WTC11 (cell line): ENCODE data around the gene PAQR9. TPM values are rescaled to one million over a fixed set of nuclear protein-coding genes. Genes with fewer than 3 reads are reported as not detected.

Experiments
- ATAC-seq: fragments of 200-7000 bp; cut with Tn5 transposase; 2 replicates; pipeline ENCODE4 v1.10.0; 2021; ENCODE audit warnings: mild to moderate bottlenecking, moderate library complexity
- CTCF ChIA-PET: fragments of 300-600 bp; sonication (Branson Sonifier 250); formaldehyde crosslinking; loops from one replicate; lab custom pipeline; 2021; ENCODE audit warnings: antibody characterized with exemption; lab: Charles Lee
- POLR2A ChIA-PET: fragments of 350-600 bp; sonication (Branson Sonifier 250); formaldehyde crosslinking; loops from one replicate; lab custom pipeline; 2021; ENCODE audit warnings: antibody characterized with exemption; lab: Charles Lee
- DNase-seq: peaks from one replicate; pipeline ENCODE4 v3.0.0; 2021; ENCODE audit warnings: low spot score
- H3K27ac Mint-ChIP-seq: 2 replicates; pipeline ENCODE4 v1.8.0; 2021; ENCODE audit warnings: mixed read lengths
- H3K27me3 Mint-ChIP-seq: 2 replicates; pipeline ENCODE4 v1.8.0; 2021; ENCODE audit warnings: low read depth, mild to moderate bottlenecking, moderate library complexity, mixed read lengths
- H3K36me3 Mint-ChIP-seq: 2 replicates; pipeline ENCODE4 v1.8.0; 2021; ENCODE audit warnings: mixed read lengths
- H3K4me1 Mint-ChIP-seq: 2 replicates; pipeline ENCODE4 v1.8.0; 2022; ENCODE audit warnings: mixed read lengths
- H3K4me3 Mint-ChIP-seq: 2 replicates; pipeline ENCODE4 v1.8.0; 2021; ENCODE audit warnings: mild to moderate bottlenecking, moderate library complexity, mixed read lengths
- H3K9me3 Mint-ChIP-seq: 2 replicates; pipeline ENCODE4 v1.8.0; 2021; ENCODE audit warnings: mixed read lengths
- CBFB ChIP-seq: sonication (generic); formaldehyde crosslinking; IDR thresholded peaks from 2 replicates; pipeline ENCODE4 v1.8.1; 2022; ENCODE audit warnings: mild to moderate bottlenecking, low read depth, missing genetic modification reagents
- CREB1 ChIP-seq: sonication (generic); formaldehyde crosslinking; IDR thresholded peaks from 2 replicates; pipeline ENCODE4 v1.8.0; 2023; ENCODE audit warnings: mild to moderate bottlenecking, missing genetic modification reagents
- CTCF ChIP-seq: fragments of 200-600 bp; IDR thresholded peaks from 2 replicates; pipeline ENCODE4 v1.8.0; 2022; ENCODE audit warnings: antibody characterized with exemption
- FOXK1 ChIP-seq: sonication (generic); formaldehyde crosslinking; IDR thresholded peaks from 2 replicates; pipeline ENCODE4 v1.8.0; 2022; ENCODE audit warnings: mild to moderate bottlenecking, moderate library complexity, missing genetic modification reagents
- JAZF1 ChIP-seq: fragments of 250-450 bp; sonication (Bioruptor Pico); IDR thresholded peaks from 2 replicates; pipeline ENCODE4 v1.9.0; 2021; ENCODE audit warnings: moderate library complexity, mild to moderate bottlenecking, inconsistent platforms
- MXD4 ChIP-seq: fragments of 250-450 bp; sonication (Bioruptor Pico); IDR thresholded peaks from 2 replicates; pipeline ENCODE4 v1.8.0; 2021; ENCODE audit warnings: mild to moderate bottlenecking, moderate library complexity, borderline replicate concordance
- SMAD3 ChIP-seq: sonication (generic); formaldehyde crosslinking; IDR thresholded peaks from 2 replicates; pipeline ENCODE4 v1.8.0; 2022; ENCODE audit warnings: missing genetic modification reagents, mild to moderate bottlenecking, borderline replicate concordance
- SMAD4 ChIP-seq: sonication (generic); formaldehyde crosslinking; IDR thresholded peaks from 2 replicates; pipeline ENCODE4 v1.8.0; 2022; ENCODE audit warnings: mild to moderate bottlenecking, missing genetic modification reagents
- TEAD1 ChIP-seq: sonication (generic); formaldehyde crosslinking; IDR thresholded peaks from 2 replicates; pipeline ENCODE4 v1.8.0; 2022; ENCODE audit warnings: mild to moderate bottlenecking, missing genetic modification reagents
- TEAD4 ChIP-seq: sonication (generic); formaldehyde crosslinking; IDR thresholded peaks from 2 replicates; pipeline ENCODE4 v1.8.0; 2022; ENCODE audit warnings: mild to moderate bottlenecking, missing genetic modification reagents
- TP53 ChIP-seq: sonication (generic); formaldehyde crosslinking; IDR thresholded peaks from 2 replicates; pipeline ENCODE4 v1.8.1; 2023; ENCODE audit warnings: mild to moderate bottlenecking, missing genetic modification reagents
- ZMAT4 ChIP-seq: fragments of 250-450 bp; sonication (Bioruptor Pico); IDR thresholded peaks from 2 replicates; pipeline ENCODE4 v1.9.0; 2021; ENCODE audit warnings: mild to moderate bottlenecking
- ZNF121 ChIP-seq: sonication (generic); formaldehyde crosslinking; IDR thresholded peaks from 2 replicates; pipeline ENCODE4 v1.8.0; 2023; ENCODE audit warnings: missing genetic modification reagents
- ZNF317 ChIP-seq: sonication (generic); formaldehyde crosslinking; IDR thresholded peaks from 2 replicates; pipeline ENCODE4 v1.8.1; 2023; ENCODE audit warnings: low read depth, mild to moderate bottlenecking, moderate library complexity, missing genetic modification reagents, borderline replicate concordance
- ZNF416 ChIP-seq: fragments of 250-450 bp; sonication (Bioruptor Pico); IDR thresholded peaks from 2 replicates; pipeline ENCODE4 v1.9.0; 2021; ENCODE audit warnings: mild to moderate bottlenecking, inconsistent platforms
- ZNF423 ChIP-seq: fragments of 250-450 bp; sonication (Bioruptor Pico); IDR thresholded peaks from 2 replicates; pipeline ENCODE4 v2.1.2; 2022; ENCODE audit warnings: mild to moderate bottlenecking, moderate library complexity
- ZNF512 ChIP-seq: sonication (generic); formaldehyde crosslinking; IDR thresholded peaks from 2 replicates; pipeline ENCODE4 v1.8.1; 2022; ENCODE audit warnings: missing genetic modification reagents, borderline replicate concordance
- total RNA-seq: library from RNA; stranded (reverse); gene quantifications from 3 replicates; pipeline ENCODE4 v1.2.3, GENCODE V29; 2021
- TF ChIP-seq, protein P1 (sequence below): sonication (generic); formaldehyde crosslinking; IDR thresholded peaks from 2 replicates; pipeline ENCODE4 v1.8.1; 2023; ENCODE audit warnings: mild to moderate bottlenecking, moderate library complexity, missing genetic modification reagents
- TF ChIP-seq, protein P2 (sequence below): fragments of 250-450 bp; sonication (Bioruptor Pico); conservative IDR thresholded peaks from 2 replicates; pipeline ENCODE4 v1.9.0; 2021; ENCODE audit warnings: mild to moderate bottlenecking
- TF ChIP-seq, protein P3 (sequence below): sonication (generic); formaldehyde crosslinking; IDR thresholded peaks from 2 replicates; pipeline ENCODE4 v1.8.1; 2022; ENCODE audit warnings: mild to moderate bottlenecking, moderate library complexity, missing genetic modification reagents

Gene PAQR9
- total RNA-seq, 1 experiment from 2014 or later: 2.0 TPM

DNA sequence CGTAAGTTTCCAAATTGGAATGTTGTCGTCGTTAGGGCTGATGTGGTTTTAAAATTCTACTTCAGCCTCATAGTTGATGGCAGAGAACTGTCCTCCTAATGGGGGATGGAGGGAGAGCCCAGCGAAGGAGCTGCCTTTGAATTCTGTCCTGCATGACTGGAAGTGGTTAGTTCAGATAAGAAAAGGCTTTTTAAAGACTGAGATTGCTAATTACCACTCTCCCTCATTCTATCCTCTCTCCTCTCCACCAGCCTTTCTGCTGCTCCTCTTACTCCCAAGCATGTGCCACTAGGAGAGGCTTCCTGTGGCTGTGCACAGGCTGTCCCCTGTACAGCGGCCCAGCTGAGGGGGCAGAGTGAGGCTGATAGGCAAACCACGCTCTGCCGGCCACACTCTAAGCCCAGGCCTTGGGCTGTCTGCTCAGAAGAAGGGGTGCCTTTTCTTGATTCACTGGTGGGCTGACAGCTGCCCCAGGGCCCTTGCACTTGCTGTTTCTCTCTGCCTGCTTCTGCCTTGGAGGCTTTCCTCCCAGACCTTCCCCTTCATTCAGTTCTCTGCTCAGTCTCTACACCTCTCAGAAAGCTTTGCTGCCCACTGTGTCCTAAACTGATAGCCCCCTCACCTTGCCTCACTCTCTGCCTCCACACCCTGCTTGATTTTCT is 8.7 kb upstream of the PAQR9 start (continued):
- TF ChIP-seq, protein P1, sequence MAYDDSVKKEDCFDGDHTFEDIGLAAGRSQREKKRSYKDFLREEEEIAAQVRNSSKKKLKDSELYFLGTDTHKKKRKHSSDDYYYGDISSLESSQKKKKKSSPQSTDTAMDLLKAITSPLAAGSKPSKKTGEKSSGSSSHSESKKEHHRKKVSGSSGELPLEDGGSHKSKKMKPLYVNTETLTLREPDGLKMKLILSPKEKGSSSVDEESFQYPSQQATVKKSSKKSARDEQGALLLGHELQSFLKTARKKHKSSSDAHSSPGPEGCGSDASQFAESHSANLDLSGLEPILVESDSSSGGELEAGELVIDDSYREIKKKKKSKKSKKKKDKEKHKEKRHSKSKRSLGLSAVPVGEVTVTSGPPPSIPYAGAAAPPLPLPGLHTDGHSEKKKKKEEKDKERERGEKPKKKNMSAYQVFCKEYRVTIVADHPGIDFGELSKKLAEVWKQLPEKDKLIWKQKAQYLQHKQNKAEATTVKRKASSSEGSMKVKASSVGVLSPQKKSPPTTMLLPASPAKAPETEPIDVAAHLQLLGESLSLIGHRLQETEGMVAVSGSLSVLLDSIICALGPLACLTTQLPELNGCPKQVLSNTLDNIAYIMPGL (CRISPR knock-in tag): no peak

DNA sequence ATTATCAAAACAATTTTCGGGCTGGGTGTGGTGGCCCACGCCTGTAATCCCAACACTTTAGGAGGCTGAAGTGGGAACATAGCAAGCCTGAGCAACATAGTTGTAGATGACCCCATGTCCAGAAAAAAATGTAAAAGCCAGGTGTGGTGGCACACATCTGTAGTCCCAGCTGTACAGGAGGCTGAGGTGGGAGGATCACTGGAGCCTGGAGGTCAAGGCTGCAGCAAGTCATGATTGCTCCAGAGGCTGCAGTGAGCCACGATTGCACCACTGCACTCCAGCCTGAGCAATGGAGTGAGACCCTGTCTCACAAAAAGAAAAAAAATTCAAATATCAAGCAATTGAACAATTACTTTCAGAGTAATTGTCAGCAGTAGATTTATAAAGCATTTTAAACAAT is 8.0 kb upstream of the PAQR9 start:
- ATAC-seq (no peak), DNase-seq (no peak)
- ChIA-PET POLR2A (no interaction called here), CTCF (no interaction called here)
- no peak overlapping the region for H3K27ac Mint-ChIP-seq
- H3K9me3 Mint-ChIP-seq: no peaks in the 10 kb centered on the region
- TF ChIP-seq JAZF1 (no peak), ZNF416 (CRISPR knock-in tag) (no peak), TEAD1 (no peak), TP53 (CRISPR knock-in tag) (no peak), CTCF (no peak), SMAD4 (CRISPR knock-in tag) (no peak), CBFB (CRISPR knock-in tag) (no peak), ZNF317 (CRISPR knock-in tag) (no peak), ZNF423 (CRISPR knock-in tag) (no peak), ZMAT4 (CRISPR knock-in tag) (no peak), FOXK1 (CRISPR knock-in tag) (no peak), MXD4 (CRISPR knock-in tag) (no peak), ZNF121 (CRISPR knock-in tag) (no peak), SMAD3 (CRISPR knock-in tag) (no peak), ZNF512 (CRISPR knock-in tag) (no peak), TEAD4 (CRISPR knock-in tag) (no peak), CREB1 (CRISPR knock-in tag) (no peak)
- TF ChIP-seq, protein P2, sequence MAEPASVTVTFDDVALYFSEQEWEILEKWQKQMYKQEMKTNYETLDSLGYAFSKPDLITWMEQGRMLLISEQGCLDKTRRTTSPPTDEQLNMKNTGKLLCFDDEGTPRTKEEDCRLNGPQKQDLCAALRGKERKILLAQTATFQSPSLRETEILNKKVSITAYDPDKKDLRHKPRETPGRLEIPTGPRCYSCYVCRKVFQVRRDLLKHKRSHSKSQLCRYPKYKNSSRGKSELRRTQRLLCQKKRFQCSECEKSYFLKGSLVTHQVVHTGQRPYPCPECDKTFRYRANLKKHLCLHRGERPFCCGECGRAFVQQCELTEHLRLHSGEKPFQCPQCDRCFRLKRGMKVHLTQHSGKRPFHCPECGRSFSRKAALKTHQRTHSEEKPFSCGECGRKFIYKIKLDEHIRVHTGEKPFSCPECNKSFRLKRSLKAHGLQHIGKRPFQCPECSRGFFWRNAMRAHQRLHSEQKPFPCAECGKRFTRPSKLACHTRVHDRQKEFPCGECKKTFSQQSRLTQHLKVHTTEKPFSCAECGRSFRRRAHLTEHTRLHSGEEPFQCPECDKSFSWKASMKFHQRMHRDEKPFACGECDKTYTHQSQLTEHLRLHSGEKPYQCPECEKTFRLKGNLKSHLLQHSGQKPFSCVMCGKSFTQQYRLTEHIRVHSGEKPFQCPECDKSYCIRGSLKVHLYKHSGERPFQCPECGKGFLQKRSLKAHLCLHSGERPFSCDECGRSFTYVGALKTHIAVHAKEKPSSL: no peak
- TF ChIP-seq, protein P3, sequence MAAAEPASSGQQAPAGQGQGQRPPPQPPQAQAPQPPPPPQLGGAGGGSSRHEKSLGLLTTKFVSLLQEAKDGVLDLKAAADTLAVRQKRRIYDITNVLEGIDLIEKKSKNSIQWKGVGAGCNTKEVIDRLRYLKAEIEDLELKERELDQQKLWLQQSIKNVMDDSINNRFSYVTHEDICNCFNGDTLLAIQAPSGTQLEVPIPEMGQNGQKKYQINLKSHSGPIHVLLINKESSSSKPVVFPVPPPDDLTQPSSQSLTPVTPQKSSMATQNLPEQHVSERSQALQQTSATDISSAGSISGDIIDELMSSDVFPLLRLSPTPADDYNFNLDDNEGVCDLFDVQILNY (CRISPR knock-in tag): no peak
- H3K36me3 Mint-ChIP-seq: no peaks in the 10 kb centered on the region
- H3K4me1 Mint-ChIP-seq: no peaks in the 10 kb centered on the region
- H3K4me3 Mint-ChIP-seq: no peak overlapping the region
- peaks cover under 1% of the 10 kb centered on the region for H3K27me3 Mint-ChIP-seq
